GM19455 (cell line): Measurements from ENCODE around the gene HS3ST4.

Experiments
- ATAC-seq: cut with Tn5 transposase; IDR thresholded peaks from one replicate; pipeline ENCODE4 v1.9.1; 2021; ENCODE audit not compliant: unreplicated experiment

Gene HS3ST4

DNA sequence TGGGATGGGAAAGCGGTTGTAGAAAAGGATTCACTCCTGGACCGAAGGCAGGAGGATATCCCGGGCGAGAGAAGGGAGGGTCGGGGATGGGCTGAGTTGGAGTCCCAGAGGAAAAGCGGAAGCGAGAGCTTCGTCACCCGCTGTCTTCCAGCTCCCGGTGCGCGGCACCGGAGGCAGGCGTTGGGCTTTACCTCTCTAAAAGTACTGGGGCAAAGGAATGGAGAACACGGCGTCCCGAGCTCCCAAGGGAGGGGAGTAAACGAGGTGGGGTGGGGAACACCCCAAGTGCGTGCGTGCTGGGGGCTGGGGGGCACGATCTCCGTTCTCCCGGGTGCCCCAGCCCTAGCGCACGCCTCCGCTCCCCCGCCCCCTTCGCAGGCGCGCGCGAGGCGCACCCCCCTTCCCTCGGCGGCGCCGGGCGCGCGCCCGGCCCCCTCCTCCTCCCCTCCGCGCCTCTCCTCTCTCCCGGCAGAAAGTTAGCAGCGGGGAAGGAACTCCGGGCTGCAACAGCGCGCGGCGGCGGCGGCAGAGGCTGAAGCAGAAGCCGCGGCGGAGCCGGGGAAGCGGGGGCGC lies at the start of gene HS3ST4:
Gene HS3ST4, plus strand, starts transcription at position 441 of the 573 bp plus-strand sequence.
- no peak for ATAC-seq

DNA sequence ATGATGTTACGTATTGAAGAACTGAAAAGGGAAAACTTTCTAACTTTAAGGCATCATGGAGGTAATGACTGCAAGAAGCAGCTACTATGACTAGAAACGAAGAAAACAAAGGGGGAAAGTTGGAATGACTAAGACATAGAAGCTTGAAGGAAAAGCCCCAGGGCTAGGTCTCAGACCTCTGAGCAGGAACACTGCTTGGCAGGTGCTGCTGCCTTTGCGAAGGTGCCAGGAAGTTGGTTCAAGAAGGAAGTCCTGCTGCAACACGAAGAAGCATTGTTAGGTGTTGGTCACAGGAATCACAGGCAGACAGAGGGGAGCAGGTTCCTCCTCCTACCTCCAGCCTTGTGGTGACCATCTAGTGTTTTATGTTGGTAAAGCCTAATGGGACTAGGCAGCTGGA lies 48.1 kb upstream of the HS3ST4 start:
- ATAC-seq, result no peak

GRCh38 chr16:25656639-25657038 lies 35.1 kb upstream of the HS3ST4 start:
- no peak for ATAC-seq

DNA sequence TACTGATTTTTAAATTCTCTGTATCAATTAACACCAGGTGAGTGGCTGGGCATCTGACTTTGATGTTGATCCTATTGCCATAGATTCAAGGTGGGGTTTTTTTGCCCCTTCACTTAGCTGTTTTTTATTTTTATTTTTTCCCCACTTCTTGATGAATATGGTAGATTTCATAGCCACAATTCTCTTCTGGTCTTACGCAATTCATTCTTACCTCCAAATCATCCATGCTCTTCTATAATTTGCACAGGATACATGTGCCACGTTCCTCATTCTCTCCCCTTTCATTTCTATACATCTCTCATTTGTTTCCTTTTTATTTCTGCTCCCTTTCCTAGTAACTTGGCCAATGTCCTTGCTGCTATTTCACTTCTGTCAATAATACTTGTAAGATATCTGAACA lies 14.9 kb upstream of the HS3ST4 start:
- ATAC-seq, result no peak

- ATAC-seq, result no peak
Observed at GRCh38 chr16:25679511-25679910, 12.2 kb upstream of the HS3ST4 start.

- ATAC-seq, result no peak
Observed at GRCh38 chr16:25689137-25689836, 2.5 kb upstream of the HS3ST4 start.

GRCh38 chr16:25690552-25691143 lies 1.1 kb upstream of the HS3ST4 start:
- ATAC-seq, result no peak

DNA sequence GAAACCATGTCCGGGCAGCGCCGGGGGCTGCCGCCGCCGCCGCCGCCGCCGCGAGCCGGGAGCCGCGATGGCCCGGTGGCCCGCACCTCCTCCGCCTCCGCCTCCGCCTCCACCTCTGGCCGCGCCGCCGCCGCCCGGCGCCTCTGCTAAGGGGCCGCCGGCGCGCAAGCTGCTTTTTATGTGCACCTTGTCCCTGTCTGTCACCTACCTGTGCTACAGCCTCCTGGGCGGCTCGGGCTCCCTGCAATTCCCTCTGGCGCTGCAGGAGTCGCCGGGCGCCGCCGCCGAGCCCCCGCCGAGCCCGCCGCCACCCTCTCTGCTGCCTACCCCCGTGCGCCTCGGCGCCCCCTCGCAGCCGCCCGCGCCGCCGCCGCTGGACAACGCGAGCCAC lies 587 bp downstream of the HS3ST4 start:
- ATAC-seq, result no peak

DNA sequence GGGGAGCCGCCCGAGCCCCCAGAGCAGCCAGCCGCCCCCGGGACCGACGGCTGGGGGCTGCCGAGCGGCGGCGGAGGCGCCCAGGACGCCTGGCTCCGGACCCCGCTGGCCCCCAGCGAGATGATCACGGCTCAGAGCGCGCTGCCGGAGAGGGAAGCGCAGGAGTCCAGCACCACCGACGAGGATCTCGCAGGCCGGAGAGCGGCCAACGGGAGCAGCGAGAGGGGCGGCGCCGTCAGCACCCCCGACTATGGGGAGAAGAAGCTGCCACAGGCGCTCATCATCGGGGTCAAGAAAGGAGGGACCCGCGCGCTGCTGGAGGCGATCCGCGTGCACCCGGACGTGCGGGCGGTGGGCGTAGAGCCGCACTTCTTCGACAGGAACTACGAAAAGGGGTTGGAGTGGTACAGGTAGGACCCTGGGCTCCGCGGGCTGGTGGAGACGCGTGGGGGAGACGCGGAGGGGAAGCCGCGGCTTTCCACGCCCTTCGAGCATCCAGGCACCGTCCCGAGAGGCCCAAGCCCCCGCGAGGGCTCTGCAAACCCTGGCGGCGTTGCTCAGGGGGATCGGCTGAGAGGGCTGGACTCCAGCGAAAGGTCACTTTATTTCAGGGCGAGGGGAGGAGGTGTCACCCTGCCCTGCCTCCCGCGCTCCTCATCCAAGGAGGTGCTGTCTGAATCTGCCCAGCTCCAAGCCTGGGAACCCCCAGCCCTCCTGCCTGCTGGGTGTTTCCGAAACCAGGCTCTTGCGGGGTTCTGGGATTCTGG lies 1.2 kb downstream of the HS3ST4 start:
- no peak for ATAC-seq

- no peak for ATAC-seq
Observed at GRCh38 chr16:25693631-25694030, 1.9 kb downstream of the HS3ST4 start.

GRCh38 chr16:25699069-25699468 lies 7.3 kb downstream of the HS3ST4 start:
- no peak for ATAC-seq

DNA sequence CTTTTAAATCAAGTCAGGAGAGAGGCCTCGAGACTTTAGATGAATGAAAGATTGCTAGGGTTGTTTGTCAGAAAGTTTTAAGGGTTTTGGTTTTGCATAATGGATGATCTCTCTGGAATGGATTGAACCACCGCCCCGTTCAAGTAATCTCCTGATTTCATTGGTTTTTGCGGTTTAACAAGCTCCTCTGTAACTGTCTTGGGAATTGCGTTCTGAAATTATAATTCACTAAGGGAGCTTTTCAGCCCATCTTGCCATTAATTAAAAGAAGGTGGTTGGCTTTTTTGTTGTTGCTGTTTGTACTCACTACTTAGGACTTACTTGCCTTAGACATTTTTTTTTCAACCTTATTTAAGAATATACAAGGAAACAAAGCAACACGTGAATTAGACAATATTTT lies 8.8 kb downstream of the HS3ST4 start:
- no peak for ATAC-seq

DNA sequence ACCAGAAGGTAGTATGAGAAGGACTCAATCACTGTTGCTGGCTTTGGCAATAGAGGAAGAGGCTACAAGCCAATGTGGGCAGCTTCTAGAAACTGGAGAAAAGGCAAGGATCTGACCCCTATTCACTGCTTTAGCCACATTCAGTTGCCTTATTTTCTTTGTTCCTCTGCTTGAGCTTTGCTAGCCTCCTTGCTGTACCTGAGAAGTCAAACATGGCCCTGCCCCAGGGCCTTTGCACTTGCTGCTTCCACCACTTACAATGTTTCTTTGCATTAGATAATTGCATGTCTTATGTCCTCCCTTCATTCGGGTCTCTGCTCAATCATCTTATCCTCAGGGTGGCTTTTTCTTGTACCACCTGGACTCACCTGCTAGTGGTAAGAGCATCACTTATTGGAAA lies 15.8 kb downstream of the HS3ST4 start:
- ATAC-seq, result no peak

DNA sequence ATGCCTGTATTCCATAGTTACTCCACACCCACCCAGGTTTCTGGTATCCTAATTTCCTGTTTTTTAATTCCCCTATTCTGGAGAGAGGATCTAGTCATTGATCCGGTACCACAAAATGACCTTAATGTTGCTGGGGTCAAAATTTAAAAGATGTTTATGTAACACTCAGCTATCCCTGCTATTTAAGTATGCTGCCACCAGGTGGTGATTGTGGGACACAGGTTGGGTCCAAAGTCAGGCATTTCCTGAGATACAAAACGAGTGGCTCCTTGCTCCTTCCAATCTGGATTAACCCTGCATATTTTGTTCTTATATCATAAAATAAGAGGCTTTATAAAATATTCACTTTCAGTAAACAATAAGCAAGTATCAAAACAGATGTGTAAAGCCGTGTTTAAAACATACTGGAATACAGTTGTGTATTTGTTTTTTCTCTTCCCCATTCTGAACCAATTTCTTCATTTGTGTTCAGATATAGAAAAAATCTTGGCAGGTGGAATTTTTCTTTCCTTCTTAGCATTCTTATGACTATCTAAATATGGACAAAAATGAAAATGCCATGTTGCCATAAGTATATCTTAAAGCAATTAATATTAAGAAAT lies 16.3 kb downstream of the HS3ST4 start:
- no peak for ATAC-seq

- no peak for ATAC-seq
Observed at GRCh38 chr16:25709213-25709612, 17.5 kb downstream of the HS3ST4 start.

DNA sequence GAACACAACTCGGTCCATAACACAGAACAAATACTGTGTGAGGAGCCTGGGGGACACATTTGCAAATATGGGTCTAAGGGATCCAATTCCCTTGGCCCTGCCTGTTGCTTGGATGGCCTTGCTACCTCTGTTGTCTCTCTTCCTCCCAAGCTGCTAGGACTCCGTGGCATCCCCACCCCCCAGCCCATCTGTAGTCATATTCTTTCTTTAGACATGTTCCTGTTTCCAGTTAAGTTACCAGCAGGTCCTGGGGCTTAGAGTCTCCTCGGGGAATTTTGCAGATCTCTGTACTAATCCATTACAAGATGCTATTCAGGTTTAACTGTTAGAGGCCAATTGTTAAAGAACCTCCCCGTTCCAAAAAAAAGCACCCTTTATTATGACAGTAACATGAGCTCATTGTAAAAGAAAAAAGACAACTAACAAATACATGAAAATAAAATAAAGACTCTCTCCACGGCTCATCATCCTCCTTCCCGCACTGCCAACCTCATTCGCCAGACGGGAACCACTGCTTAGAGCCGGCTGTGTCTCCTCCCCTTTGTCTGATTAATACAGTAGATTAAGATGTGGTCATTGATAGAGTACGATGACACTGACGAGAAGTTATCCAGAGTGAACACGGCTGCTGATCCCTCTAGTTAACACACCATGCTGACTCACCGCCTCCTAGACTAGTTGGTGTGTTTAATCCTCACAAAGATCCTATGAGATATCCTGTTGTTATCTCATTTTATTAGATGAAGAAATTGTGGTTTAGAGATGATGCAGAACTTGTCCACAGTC lies 22.2 kb downstream of the HS3ST4 start:
- ATAC-seq, result no peak

DNA sequence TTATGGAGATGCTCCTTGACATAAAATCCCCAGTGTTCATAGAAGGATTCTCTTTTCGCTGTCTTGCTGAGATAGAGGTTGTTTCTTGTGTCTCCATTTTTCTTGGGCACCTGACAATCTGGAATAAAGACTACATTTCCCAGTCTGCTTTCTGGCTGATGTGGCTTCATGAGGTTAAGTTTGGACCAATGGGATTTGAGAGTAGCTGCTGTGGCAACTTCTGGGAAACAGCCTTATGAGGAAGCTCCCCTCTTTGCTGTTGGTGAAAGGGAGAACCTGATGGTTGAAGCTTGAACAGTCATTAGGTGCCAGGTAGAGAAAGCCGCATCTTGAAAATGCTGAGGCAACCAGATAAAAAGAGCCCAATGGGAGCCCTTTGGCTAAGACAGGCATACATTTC lies 24.4 kb downstream of the HS3ST4 start:
- ATAC-seq, result no peak

DNA sequence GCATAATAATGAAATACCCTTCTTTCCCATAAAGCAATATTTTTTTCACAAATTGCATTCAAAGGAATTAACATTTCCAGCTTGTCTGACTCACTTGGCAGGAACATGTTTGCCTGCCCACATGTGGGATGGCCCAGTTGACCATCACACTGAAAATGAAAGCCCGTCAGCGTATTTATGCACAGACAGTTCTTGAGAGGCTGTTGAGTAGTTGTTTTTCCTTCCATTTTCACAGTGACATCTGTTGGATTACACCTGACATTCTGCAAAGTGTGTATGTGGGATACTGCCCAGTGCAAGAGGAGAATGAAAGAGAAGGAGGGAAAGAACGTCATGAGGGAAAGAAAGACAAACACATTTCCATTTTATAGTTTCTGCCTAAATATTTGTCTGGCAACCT lies 29.7 kb downstream of the HS3ST4 start:
- no peak for ATAC-seq

GRCh38 chr16:25726430-25727098 lies 34.8 kb downstream of the HS3ST4 start:
- no peak for ATAC-seq
